GM15510 (cell line): ENCODE data around the gene BRSK1.

ENCODE experiments used
- POLR2A ChIP-seq: IDR thresholded peaks from 3 replicates; pipeline ENCODE4 v1.6.1; 2011; ENCODE audit warnings: borderline replicate concordance; ENCODE audit not compliant: insufficient read length; ENCODE audit errors: extremely low read depth

BRSK1 gene

GRCh38 chr19:55259540-55260210 is 24.1 kb upstream of the BRSK1 start:
- no peak for TF ChIP-seq POLR2A

- TF ChIP-seq POLR2A: no peak
These were observed 22.1 kb upstream of the BRSK1 start for GRCh38 chr19:55261671-55262126.

- TF ChIP-seq POLR2A: no peak
These were observed 21.4 kb upstream of the BRSK1 start for GRCh38 chr19:55262359-55262758.

GRCh38 chr19:55264531-55264930 is 19.3 kb upstream of the BRSK1 start:
- no peak for TF ChIP-seq POLR2A

GRCh38 chr19:55265173-55265572 is 18.6 kb upstream of the BRSK1 start:
- no peak for TF ChIP-seq POLR2A

- no peak for TF ChIP-seq POLR2A
These were observed 17.9 kb upstream of the BRSK1 start for GRCh38 chr19:55265723-55266386.

- no peak for TF ChIP-seq POLR2A
These were observed 17.4 kb upstream of the BRSK1 start for GRCh38 chr19:55266404-55266803.

- TF ChIP-seq POLR2A: no peak
These were observed 17.0 kb upstream of the BRSK1 start for GRCh38 chr19:55266840-55267239.

- no peak for TF ChIP-seq POLR2A
These were observed 14.5 kb upstream of the BRSK1 start for GRCh38 chr19:55269299-55269698.

- no peak for TF ChIP-seq POLR2A
These were observed 13.4 kb upstream of the BRSK1 start for GRCh38 chr19:55270172-55270942.

GRCh38 chr19:55272142-55272541 is 11.7 kb upstream of the BRSK1 start:
- no peak for TF ChIP-seq POLR2A

- no peak for TF ChIP-seq POLR2A
These were observed 9.7 kb upstream of the BRSK1 start for GRCh38 chr19:55273978-55274707.

GRCh38 chr19:55275851-55276719 is 7.7 kb upstream of the BRSK1 start:
- TF ChIP-seq POLR2A: no peak

- TF ChIP-seq POLR2A: no peak
These were observed 6.9 kb upstream of the BRSK1 start for GRCh38 chr19:55276720-55277430.

GRCh38 chr19:55277494-55277893 is 6.3 kb upstream of the BRSK1 start:
- TF ChIP-seq POLR2A: no peak
